ENCODE measurements around the gene EIF6. TPM values are rescaled to one million over a fixed set of nuclear protein-coding genes. Genes with fewer than 3 reads are reported as not detected.

Gene EIF6
- total and polyA plus RNA-seq, 9 of the 15 experiments (the other 6 are each of a cell fraction or from before 2014, with no cell fraction given), result 165 to 832 (median 229) TPM

GRCh38 chr20:35277531-35278395 lies 6.8 kb downstream of the EIF6 start, which contains the start of gene MMP24OS (continued):
- TF ChIP-seq ZNF707 (CRISPR knock-in tag; conservative IDR thresholded peaks at IDR 0.05) (no peak), ZNF764 (CRISPR knock-in tag; IDR thresholded peaks at IDR 0.05; ENCODE audit: low read depth) (no peak), NUFIP1 (IDR thresholded peaks at IDR 0.05; ENCODE audit: partially characterized antibody) (no peak), KDM4B (IDR thresholded peaks at IDR 0.05; ENCODE audit: borderline replicate concordance in 2 of 2, low read depth in 1 of 2) (no peak), HDAC8 (tag; IDR thresholded peaks at IDR 0.05) (no peak), ZNF584 (CRISPR knock-in tag; IDR thresholded peaks at IDR 0.05; ENCODE audit: low read depth) (no peak), PTRF (tag; IDR thresholded peaks at IDR 0.05) (no peak), NFIC (IDR thresholded peaks at IDR 0.05) (no peak), SIN3A (IDR thresholded peaks at IDR 0.05; ENCODE audit: borderline replicate concordance in 2 of 2, control insufficient read depth in 1 of 2, low read depth in 2 of 2, low read length in 2 of 2) (peak in 1 of 2 experiments; percentile 55; a peak in 1 of 4 replicates), REST (IDR thresholded peaks at IDR 0.05; ENCODE audit: borderline replicate concordance) (no peak), REST (CRISPR knock-in tag; IDR thresholded peaks at IDR 0.05; ENCODE audit: low read depth) (no peak), RHOXF2B (CRISPR knock-in tag; conservative IDR thresholded peaks at IDR 0.05) (no peak), CEBPZ (IDR thresholded peaks at IDR 0.05; ENCODE audit: borderline replicate concordance, low read depth, low read length) (no peak), MCM7 (IDR thresholded peaks at IDR 0.05) (no peak), PPARD (CRISPR knock-in tag; IDR thresholded peaks at IDR 0.05) (no peak), CTBP1 (IDR thresholded peaks at IDR 0.05; ENCODE audit: borderline replicate concordance) (no peak), FOXP1 (CRISPR knock-in tag; IDR thresholded peaks at IDR 0.05) (0 out of 2 replicates have a peak, but pooled peaks have one; percentile 50)

Data from K562 (cell line).